ENCODE measurements around the gene ALDH2.

The ALDH2 gene

DNA sequence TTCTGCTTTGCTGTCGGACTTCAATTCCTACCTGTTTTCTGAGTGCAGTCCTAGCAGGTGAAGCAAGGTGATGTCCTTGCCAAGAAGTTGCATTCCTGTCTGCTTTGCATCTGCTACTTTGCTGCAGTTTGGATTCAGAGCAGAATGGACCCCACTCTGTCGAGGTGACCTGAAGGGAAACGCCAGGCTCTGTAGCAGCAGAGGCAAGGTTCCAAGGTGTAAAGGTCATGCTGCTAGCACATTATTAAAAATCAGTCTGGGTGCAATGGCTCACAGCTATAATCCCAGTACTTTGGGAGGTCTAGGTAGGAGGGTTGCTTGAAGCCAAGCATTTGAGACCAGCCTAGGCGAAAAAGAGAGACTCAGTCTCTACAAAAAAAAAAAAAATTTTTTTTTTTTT, 17.3 kb upstream of the ALDH2 start:
- TF ChIP-seq, protein P1, sequence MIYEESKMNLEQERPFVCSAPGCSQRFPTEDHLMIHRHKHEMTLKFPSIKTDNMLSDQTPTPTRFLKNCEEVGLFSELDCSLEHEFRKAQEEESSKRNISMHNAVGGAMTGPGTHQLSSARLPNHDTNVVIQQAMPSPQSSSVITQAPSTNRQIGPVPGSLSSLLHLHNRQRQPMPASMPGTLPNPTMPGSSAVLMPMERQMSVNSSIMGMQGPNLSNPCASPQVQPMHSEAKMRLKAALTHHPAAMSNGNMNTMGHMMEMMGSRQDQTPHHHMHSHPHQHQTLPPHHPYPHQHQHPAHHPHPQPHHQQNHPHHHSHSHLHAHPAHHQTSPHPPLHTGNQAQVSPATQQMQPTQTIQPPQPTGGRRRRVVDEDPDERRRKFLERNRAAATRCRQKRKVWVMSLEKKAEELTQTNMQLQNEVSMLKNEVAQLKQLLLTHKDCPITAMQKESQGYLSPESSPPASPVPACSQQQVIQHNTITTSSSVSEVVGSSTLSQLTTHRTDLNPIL (CRISPR knock-in tag; IDR thresholded peaks at IDR 0.05; ENCODE audit: low read depth): no peak
- TF ChIP-seq ZFP3 (CRISPR knock-in tag; IDR thresholded peaks at IDR 0.05) (no peak), ZNF8 (CRISPR knock-in tag; IDR thresholded peaks at IDR 0.05) (no peak), ISL1 (CRISPR knock-in tag; IDR thresholded peaks at IDR 0.05) (no peak), SNAI2 (CRISPR knock-in tag; IDR thresholded peaks at IDR 0.05) (no peak), ZFP30 (CRISPR knock-in tag; IDR thresholded peaks at IDR 0.05) (no peak), PPARA (CRISPR knock-in tag; IDR thresholded peaks at IDR 0.05; ENCODE audit: borderline replicate concordance) (no peak), GLIS3 (CRISPR knock-in tag; IDR thresholded peaks at IDR 0.05) (no peak), RARB (CRISPR knock-in tag; IDR thresholded peaks at IDR 0.05) (no peak), TCF4 (CRISPR knock-in tag; IDR thresholded peaks at IDR 0.05; ENCODE audit: borderline replicate concordance) (no peak), CSDC2 (CRISPR knock-in tag; IDR thresholded peaks at IDR 0.05) (no peak), ARNTL (CRISPR knock-in tag; IDR thresholded peaks at IDR 0.05; ENCODE audit: borderline replicate concordance, low read depth) (no peak), TOX (CRISPR knock-in tag; IDR thresholded peaks at IDR 0.05; ENCODE audit: borderline replicate concordance) (no peak)
- TF ChIP-seq, protein P2, sequence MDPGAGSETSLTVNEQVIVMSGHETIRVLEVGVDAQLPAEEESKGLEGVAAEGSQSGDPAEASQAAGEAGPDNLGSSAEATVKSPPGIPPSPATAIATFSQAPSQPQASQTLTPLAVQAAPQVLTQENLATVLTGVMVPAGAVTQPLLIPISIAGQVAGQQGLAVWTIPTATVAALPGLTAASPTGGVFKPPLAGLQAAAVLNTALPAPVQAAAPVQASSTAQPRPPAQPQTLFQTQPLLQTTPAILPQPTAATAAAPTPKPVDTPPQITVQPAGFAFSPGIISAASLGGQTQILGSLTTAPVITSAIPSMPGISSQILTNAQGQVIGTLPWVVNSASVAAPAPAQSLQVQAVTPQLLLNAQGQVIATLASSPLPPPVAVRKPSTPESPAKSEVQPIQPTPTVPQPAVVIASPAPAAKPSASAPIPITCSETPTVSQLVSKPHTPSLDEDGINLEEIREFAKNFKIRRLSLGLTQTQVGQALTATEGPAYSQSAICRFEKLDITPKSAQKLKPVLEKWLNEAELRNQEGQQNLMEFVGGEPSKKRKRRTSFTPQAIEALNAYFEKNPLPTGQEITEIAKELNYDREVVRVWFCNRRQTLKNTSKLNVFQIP (CRISPR knock-in tag; IDR thresholded peaks at IDR 0.05; ENCODE audit: borderline replicate concordance, low read depth): no peak
- TF ChIP-seq, protein P3, sequence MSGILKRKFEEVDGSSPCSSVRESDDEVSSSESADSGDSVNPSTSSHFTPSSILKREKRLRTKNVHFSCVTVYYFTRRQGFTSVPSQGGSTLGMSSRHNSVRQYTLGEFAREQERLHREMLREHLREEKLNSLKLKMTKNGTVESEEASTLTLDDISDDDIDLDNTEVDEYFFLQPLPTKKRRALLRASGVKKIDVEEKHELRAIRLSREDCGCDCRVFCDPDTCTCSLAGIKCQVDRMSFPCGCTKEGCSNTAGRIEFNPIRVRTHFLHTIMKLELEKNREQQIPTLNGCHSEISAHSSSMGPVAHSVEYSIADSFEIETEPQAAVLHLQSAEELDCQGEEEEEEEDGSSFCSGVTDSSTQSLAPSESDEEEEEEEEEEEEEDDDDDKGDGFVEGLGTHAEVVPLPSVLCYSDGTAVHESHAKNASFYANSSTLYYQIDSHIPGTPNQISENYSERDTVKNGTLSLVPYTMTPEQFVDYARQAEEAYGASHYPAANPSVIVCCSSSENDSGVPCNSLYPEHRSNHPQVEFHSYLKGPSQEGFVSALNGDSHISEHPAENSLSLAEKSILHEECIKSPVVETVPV (CRISPR knock-in tag; IDR thresholded peaks at IDR 0.05): no peak
- TF ChIP-seq, protein P4, sequence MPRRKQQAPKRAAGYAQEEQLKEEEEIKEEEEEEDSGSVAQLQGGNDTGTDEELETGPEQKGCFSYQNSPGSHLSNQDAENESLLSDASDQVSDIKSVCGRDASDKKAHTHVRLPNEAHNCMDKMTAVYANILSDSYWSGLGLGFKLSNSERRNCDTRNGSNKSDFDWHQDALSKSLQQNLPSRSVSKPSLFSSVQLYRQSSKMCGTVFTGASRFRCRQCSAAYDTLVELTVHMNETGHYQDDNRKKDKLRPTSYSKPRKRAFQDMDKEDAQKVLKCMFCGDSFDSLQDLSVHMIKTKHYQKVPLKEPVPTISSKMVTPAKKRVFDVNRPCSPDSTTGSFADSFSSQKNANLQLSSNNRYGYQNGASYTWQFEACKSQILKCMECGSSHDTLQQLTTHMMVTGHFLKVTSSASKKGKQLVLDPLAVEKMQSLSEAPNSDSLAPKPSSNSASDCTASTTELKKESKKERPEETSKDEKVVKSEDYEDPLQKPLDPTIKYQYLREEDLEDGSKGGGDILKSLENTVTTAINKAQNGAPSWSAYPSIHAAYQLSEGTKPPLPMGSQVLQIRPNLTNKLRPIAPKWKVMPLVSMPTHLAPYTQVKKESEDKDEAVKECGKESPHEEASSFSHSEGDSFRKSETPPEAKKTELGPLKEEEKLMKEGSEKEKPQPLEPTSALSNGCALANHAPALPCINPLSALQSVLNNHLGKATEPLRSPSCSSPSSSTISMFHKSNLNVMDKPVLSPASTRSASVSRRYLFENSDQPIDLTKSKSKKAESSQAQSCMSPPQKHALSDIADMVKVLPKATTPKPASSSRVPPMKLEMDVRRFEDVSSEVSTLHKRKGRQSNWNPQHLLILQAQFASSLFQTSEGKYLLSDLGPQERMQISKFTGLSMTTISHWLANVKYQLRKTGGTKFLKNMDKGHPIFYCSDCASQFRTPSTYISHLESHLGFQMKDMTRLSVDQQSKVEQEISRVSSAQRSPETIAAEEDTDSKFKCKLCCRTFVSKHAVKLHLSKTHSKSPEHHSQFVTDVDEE (CRISPR knock-in tag; IDR thresholded peaks at IDR 0.05): no peak

DNA sequence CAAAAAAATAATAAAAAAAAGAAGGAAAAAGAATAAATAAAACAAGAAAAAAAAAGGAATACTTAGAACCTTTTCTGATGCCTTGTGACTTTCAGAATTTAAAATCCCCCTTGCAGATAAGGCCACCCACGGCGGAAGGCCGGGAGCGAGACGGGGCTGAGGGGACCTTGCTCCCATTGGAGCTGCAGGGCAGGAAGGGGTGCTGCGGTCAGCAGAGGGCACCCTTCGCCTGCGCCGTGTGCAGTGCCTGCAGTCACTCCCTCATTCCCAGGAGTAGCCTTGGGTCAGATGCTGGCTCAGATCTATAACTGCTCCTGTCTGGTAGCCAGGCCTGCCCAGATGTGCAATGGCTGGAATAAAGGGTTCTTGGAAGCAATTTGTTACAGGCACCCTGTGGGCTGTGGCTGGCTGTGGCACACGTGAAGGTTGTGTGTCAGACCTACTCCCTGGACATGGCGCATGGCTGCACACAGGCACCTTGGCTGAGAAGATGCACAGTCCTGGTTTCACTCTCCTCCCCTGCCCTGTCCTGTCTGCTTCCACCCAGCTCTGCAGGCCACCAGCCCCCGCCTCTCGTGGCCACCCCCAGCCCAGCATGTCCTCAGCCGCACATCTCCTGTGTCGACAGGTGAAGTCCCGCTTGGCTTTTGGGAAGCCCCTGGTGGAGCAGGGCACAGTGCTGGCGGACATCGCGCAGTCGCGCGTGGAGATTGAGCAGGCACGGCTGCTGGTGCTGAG, 13.4 kb upstream of the ALDH2 start:
- peak; percentile 91 for ATAC-seq
- TF ChIP-seq ZNF565 (CRISPR knock-in tag; conservative IDR thresholded peaks at IDR 0.05; ENCODE audit: low read depth): no peak
- no peak for TF ChIP-seq PPARA (CRISPR knock-in tag; IDR thresholded peaks at IDR 0.05; ENCODE audit: borderline replicate concordance)
- no peak for TF ChIP-seq ZFP30 (CRISPR knock-in tag; IDR thresholded peaks at IDR 0.05)
- TF ChIP-seq TCF4 (CRISPR knock-in tag; IDR thresholded peaks at IDR 0.05; ENCODE audit: borderline replicate concordance): no peak
- no peak for TF ChIP-seq OSR1 (CRISPR knock-in tag; IDR thresholded peaks at IDR 0.05)
- no peak for TF ChIP-seq GLIS3 (CRISPR knock-in tag; IDR thresholded peaks at IDR 0.05)
- TF ChIP-seq, protein P4 (CRISPR knock-in tag; IDR thresholded peaks at IDR 0.05): no peak
- TF ChIP-seq, protein P1 (CRISPR knock-in tag; IDR thresholded peaks at IDR 0.05; ENCODE audit: low read depth): no peak
- TF ChIP-seq ARNTL (CRISPR knock-in tag; IDR thresholded peaks at IDR 0.05; ENCODE audit: borderline replicate concordance, low read depth): no peak
- TF ChIP-seq TOX (CRISPR knock-in tag; IDR thresholded peaks at IDR 0.05; ENCODE audit: borderline replicate concordance): no peak
- no peak for TF ChIP-seq RARB (CRISPR knock-in tag; IDR thresholded peaks at IDR 0.05)
- TF ChIP-seq, protein P2 (CRISPR knock-in tag; IDR thresholded peaks at IDR 0.05; ENCODE audit: borderline replicate concordance, low read depth): no peak
- TF ChIP-seq, protein P3 (CRISPR knock-in tag; IDR thresholded peaks at IDR 0.05): no peak
- TF ChIP-seq BACH2 (CRISPR knock-in tag; IDR thresholded peaks at IDR 0.05; ENCODE audit: borderline replicate concordance): no peak
- TF ChIP-seq ESRRG (CRISPR knock-in tag; IDR thresholded peaks at IDR 0.05): no peak
- TF ChIP-seq ZNF70 (CRISPR knock-in tag; IDR thresholded peaks at IDR 0.05): no peak

More for the DNA sequence above, 17.3 kb upstream of the ALDH2 start:
- no peak for ATAC-seq
